HG03378 (cell line): ENCODE results near the gene TOP2B.

Experiments used
- ATAC-seq: cut with Tn5 transposase; IDR thresholded peaks from one replicate; pipeline ENCODE4 v1.9.1; 2021; ENCODE audit warnings: mild to moderate bottlenecking, moderate library complexity; ENCODE audit not compliant: unreplicated experiment

Gene TOP2B

GRCh38 chr3:25664812-25665314 is at the start of gene TOP2B:
Gene TOP2B (minus strand): TSS chr3:25664907. CDS start chr3:25664297, 610 bp downstream.
- peak; percentile 89 for ATAC-seq

- no peak for ATAC-seq
Observed at GRCh38 chr3:25713341-25713985, 48.8 kb upstream of the TOP2B start.

GRCh38 chr3:25711090-25711489 is 46.4 kb upstream of the TOP2B start:
- ATAC-seq: no peak

- no peak for ATAC-seq
Observed at GRCh38 chr3:25708036-25708435, 43.3 kb upstream of the TOP2B start.

GRCh38 chr3:25707268-25707926 is 42.7 kb upstream of the TOP2B start:
- peak; percentile 43 for ATAC-seq

GRCh38 chr3:25706213-25706612 is 41.5 kb upstream of the TOP2B start:
- no peak for ATAC-seq

- ATAC-seq: no peak
Observed at GRCh38 chr3:25697553-25697952, 32.8 kb upstream of the TOP2B start.

- no peak for ATAC-seq
Observed at GRCh38 chr3:25695731-25696420, 31.2 kb upstream of the TOP2B start.

GRCh38 chr3:25693238-25693637 is 28.5 kb upstream of the TOP2B start:
- ATAC-seq: no peak

- ATAC-seq: no peak
Observed at GRCh38 chr3:25692341-25692740, 27.6 kb upstream of the TOP2B start.

- no peak for ATAC-seq
Observed at GRCh38 chr3:25690768-25691533, 26.2 kb upstream of the TOP2B start.

GRCh38 chr3:25689226-25689625 is 24.5 kb upstream of the TOP2B start:
- no peak for ATAC-seq

GRCh38 chr3:25687742-25688141 is 23.0 kb upstream of the TOP2B start:
- no peak for ATAC-seq

- no peak for ATAC-seq
Observed at GRCh38 chr3:25686766-25687165, 22.1 kb upstream of the TOP2B start.

GRCh38 chr3:25683882-25684281 is 19.2 kb upstream of the TOP2B start:
- no peak for ATAC-seq

GRCh38 chr3:25683410-25683809 is 18.7 kb upstream of the TOP2B start:
- no peak for ATAC-seq

GRCh38 chr3:25679642-25680302 is 15.1 kb upstream of the TOP2B start:
- ATAC-seq: no peak

- no peak for ATAC-seq
Observed at GRCh38 chr3:25679166-25679565, 14.5 kb upstream of the TOP2B start.

GRCh38 chr3:25678581-25678980 is 13.9 kb upstream of the TOP2B start:
- no peak for ATAC-seq

- ATAC-seq: no peak
Observed at GRCh38 chr3:25677121-25677520, 12.4 kb upstream of the TOP2B start.

- ATAC-seq: no peak
Observed at GRCh38 chr3:25674670-25675069, 10.0 kb upstream of the TOP2B start.
